ENCODE data around the gene NUDT1. TPM values are rescaled to one million over a fixed set of nuclear protein-coding genes. Genes with fewer than 3 reads are reported as not detected.

NUDT1 gene
- total RNA-seq, 1 experiment from 2014 or later: 84.7 TPM

DNA sequence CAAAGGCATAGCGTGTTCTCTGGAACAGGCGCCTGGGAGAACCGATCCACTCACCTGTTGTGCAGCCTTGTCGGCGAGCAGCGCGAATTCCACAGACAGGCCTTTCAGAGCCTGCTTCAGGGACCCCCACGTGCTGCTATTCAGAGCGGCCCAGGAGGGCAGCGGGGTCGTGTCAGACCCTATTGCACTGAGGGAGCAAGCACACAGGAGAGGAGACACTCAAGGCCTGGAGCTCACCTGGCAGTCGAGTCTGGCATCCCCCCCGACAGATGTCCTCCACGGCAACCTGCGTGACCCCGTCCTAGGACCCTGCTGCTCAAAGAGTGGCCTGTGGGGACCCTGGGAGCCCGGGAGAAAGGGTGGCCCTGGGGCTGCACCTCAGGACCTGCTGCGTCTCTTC lies 21.1 kb downstream of the NUDT1 start:
- WGBS (ENCODE audit: extremely low coverage, insufficient read length, low lambda C conversion rate): no CpG with 5 or more reads among the region's 18 CpGs
- H3K27me3 Mint-ChIP-seq (ENCODE audit: low read depth): no peaks in the 10 kb centered on the region
- H3K27ac ChIP-seq (ENCODE audit: insufficient read length, low read depth, low read length): no peak overlapping the region

More for the DNA sequence above, 21.1 kb downstream of the NUDT1 start:
- Histone ChIP-seq H4K5ac (ENCODE audit: insufficient read length, low read depth, low read length) (no peak overlapping the region), H2BK5ac (ENCODE audit: insufficient read length, low read length) (no peak overlapping the region), H3K18ac (ENCODE audit: insufficient read length, low read depth, low read length) (no peak overlapping the region), H3K79me2 (ENCODE audit: insufficient read depth, low read length) (no peaks in the 10 kb centered on the region), H3K9ac (ENCODE audit: extremely low read depth, insufficient read length, low read length) (no peak overlapping the region), H3K56ac (ENCODE audit: insufficient read length, low read depth, low read length) (no peak overlapping the region), H3K23ac (ENCODE audit: insufficient read length, low read depth, low read length) (no peak overlapping the region), H4K91ac (ENCODE audit: insufficient read length, low read depth, low read length) (no peak overlapping the region), H2BK20ac (ENCODE audit: low read depth, low read length, poor library complexity, severe bottlenecking) (no peak overlapping the region), H4K20me1 (ENCODE audit: control insufficient read depth, insufficient read depth, insufficient read length) (no peaks in the 10 kb centered on the region), H4K8ac (replicated peaks; ENCODE audit: insufficient read length, low read depth, low read length) (no peak overlapping the region), H2AFZ (ENCODE audit: low read length) (no peak overlapping the region), H3K23me2 (ENCODE audit: insufficient read length, low read depth, low read length, poor library complexity, severe bottlenecking) (no peaks in the 10 kb centered on the region), H3K9me3 (ENCODE audit: control insufficient read depth, low read depth, low read length) (no peaks in the 10 kb centered on the region), H2BK12ac (ENCODE audit: insufficient read length, low read depth, low read length) (no peak overlapping the region), H3K14ac (ENCODE audit: insufficient read depth, low read length) (no peak overlapping the region), H3K4me2 (ENCODE audit: insufficient read depth, insufficient read length, low read length) (no peak overlapping the region), H3K4me1 (ENCODE audit: insufficient read depth, low read length) (no peaks in the 10 kb centered on the region), H3K27me3 (ENCODE audit: insufficient read depth, low read length) (no peaks in the 10 kb centered on the region), H2BK15ac (ENCODE audit: low read depth, low read length) (no peak overlapping the region), H3K4ac (ENCODE audit: low read depth, low read length) (no peak overlapping the region), H2AK5ac (ENCODE audit: insufficient read length, low read length) (no peak overlapping the region), H2BK120ac (ENCODE audit: low read depth, low read length, poor library complexity, severe bottlenecking) (no peak overlapping the region), H3T11ph (ENCODE audit: low read length) (no peak overlapping the region), H3K79me1 (ENCODE audit: insufficient read depth, low read depth, low read length, poor library complexity, severe bottlenecking) (no peaks in the 10 kb centered on the region)
- no peak for TF ChIP-seq CTCF (conservative IDR thresholded peaks at IDR 0.05)
- Mint-ChIP-seq H3K4me1 (no peaks in the 10 kb centered on the region), H3K4me3 (no peak overlapping the region), H3K27ac (no peak overlapping the region), H3K36me3 (ENCODE audit: insufficient read depth in 1 of 3, low read depth in 3 of 3) (peaks cover 17 to 50% (median 30%) of the 10 kb centered on the region in 3 experiments), H3K9me3 (peaks cover 5% of the 10 kb centered on the region in 2 experiments; a peak in 4 of 5 replicates)
- DNase-seq: no peak
